ENCODE measurements around the gene MCRS1. TPM values are rescaled to one million over a fixed set of nuclear protein-coding genes. Genes with fewer than 3 reads are reported as not detected.
"Not testable (repeated sequence)": the region's sequence is repeated elsewhere in the genome, so short reads cannot be mapped to it uniquely, and the experiment has no call there.

MCRS1 gene
- total RNA-seq, 1 experiment from 2014 or later: 88.6 TPM

- no peak for DNase-seq (ENCODE audit: low read depth, low spot score)
- POLR2A ChIA-PET: no interaction called here
- no TSS peak for BruUV-seq (replicated peaks)
- Histone ChIP-seq H3K4me1 (ENCODE audit: control insufficient read depth, insufficient read depth, low read length) (no peaks in the 10 kb centered on the region), H3K9me3 (ENCODE audit: control insufficient read depth, insufficient read depth, low read depth, low read length) (no peaks in the 10 kb centered on the region), H3K27me3 (ENCODE audit: control insufficient read depth, insufficient read depth, low read length) (no peaks in the 10 kb centered on the region), H3K36me3 (ENCODE audit: control insufficient read depth, insufficient read depth, low read length) (no peaks in the 10 kb centered on the region), H3K4me3 (ENCODE audit: low read depth in 2 of 2, low read length in 2 of 2) (no peak overlapping the region), H3K27ac (ENCODE audit: low read length) (no peak overlapping the region)
- TF ChIP-seq REST (IDR thresholded peaks at IDR 0.05; ENCODE audit: insufficient read depth in 1 of 2, low read depth in 2 of 2, low read length in 1 of 2) (no peak), POLR2AphosphoS5 (IDR thresholded peaks at IDR 0.05; ENCODE audit: low read depth, low read length) (no peak), TCF7L2 (IDR thresholded peaks at IDR 0.05; ENCODE audit: low read depth, low read length) (no peak), CTCF (IDR thresholded peaks at IDR 0.05) (no peak), SIN3A (IDR thresholded peaks at IDR 0.05; ENCODE audit: borderline replicate concordance, insufficient read depth, low read depth, low read length) (no peak)
- CTCF ChIA-PET: interaction anchor here (0.7 kb wide), 1 partner anchor 73 kb away, joined by 7 read pairs; no protein-coding TSS in a partner anchor
- intact Hi-C loops (cut with micrococcal nuclease; ENCODE audit: unreplicated experiment): no loop called here
- in situ Hi-C loops (cut with HindIII; ENCODE audit: low pct_unique_long_range_greater_than_20kb, low sequenced_read_pairs): no loop called here
- ATAC-seq: peak; percentile 68
These were observed 41.9 kb upstream of the MCRS1 start for GRCh38 chr12:49609875-49610154.

DNA sequence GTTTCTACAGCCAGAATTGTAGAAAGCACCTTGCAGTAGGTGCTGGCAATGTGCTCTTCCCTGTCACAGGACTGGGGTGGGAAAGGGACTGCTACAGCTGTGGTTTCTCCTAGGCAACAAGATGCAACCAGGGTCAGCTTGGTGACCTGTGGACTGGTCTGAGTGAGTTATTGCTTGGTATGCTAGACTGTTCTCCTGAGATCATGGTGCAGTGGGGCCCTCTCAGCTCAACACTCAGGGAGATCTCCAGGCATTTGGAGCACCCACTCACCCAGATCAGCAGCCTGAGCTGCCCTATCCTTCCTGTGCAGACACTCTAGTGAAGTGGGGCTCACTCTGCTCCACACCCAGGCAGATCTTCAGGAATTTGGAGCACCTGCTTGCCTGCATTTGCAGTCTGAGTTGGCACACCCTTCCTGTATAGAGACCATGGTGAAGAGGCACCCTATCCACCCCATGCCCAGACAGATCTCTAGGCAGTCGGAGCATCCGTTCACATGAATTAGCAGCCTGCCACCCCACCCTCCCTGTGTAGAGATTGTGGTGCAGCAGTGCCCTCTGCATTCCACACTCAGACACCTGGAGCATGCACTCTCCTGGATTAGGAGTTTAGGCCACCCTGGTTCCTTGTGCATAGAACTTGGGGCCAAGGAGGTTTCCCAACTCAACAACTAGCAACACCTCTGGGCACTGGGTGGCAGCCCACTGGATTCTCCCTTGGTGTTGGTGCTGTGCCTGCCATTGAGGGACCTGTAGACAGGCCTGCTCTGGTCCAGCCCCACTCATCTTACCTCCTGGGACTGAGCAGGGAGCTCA, 41.3 kb upstream of the MCRS1 start:
- ATAC-seq: peak; percentile 53
- no peaks in the 10 kb centered on the region for H3K4me1 ChIP-seq (ENCODE audit: control insufficient read depth, insufficient read depth, low read length)
- POLR2A ChIA-PET: interaction anchor here (0.6 kb wide), 1 partner anchor 357 kb away, joined by 6 read pairs; no protein-coding TSS in a partner anchor
- H3K27me3 ChIP-seq (ENCODE audit: control insufficient read depth, insufficient read depth, low read length): no peaks in the 10 kb centered on the region
- no peak overlapping the region for H3K27ac ChIP-seq (ENCODE audit: low read length)
- no TSS peak for BruUV-seq (replicated peaks)
- in situ Hi-C loops (cut with HindIII; ENCODE audit: low pct_unique_long_range_greater_than_20kb, low sequenced_read_pairs): no loop called here
- H3K4me3 ChIP-seq (ENCODE audit: low read depth in 2 of 2, low read length in 2 of 2): no peak overlapping the region
- intact Hi-C loops (cut with micrococcal nuclease; ENCODE audit: unreplicated experiment): no loop called here
- TF ChIP-seq POLR2AphosphoS5 (IDR thresholded peaks at IDR 0.05; ENCODE audit: low read depth, low read length): no peak
- no peaks in the 10 kb centered on the region for H3K36me3 ChIP-seq (ENCODE audit: control insufficient read depth, insufficient read depth, low read length)
- CTCF ChIA-PET: interaction anchor here (0.7 kb wide), 1 partner anchor 74 kb away, joined by 7 read pairs; no protein-coding TSS in a partner anchor
- DNase-seq (ENCODE audit: low read depth, low spot score): no peak
- no peaks in the 10 kb centered on the region for H3K9me3 ChIP-seq (ENCODE audit: control insufficient read depth, insufficient read depth, low read depth, low read length)

DNA sequence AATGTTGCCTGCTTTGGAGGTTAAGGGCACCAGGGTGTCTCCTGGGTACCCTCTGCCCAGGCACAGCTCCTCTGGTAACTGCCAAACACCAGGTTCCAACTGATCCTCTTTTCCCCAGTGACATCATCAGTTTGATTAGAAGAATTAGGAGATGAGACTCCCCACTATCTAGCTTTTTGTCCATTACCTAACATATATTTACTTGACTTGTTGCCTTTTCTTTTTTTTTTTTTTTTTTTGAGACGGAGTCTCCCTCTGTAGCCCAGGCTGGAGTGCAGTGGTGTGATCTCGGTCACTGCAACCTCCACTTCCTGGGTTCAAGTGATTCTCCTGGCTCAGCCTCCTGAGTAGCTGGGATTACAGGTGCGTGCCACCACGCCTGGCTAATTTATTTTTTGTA, 37.6 kb upstream of the MCRS1 start, which contains the start of gene FAM186B:
Gene FAM186B (minus strand): TSS at position 101 of the 400 bp plus-strand sequence. CDS start 162 bp downstream, outside the sequence.
- H3K4me3 ChIP-seq (ENCODE audit: low read depth in 2 of 2, low read length in 2 of 2); H3K27ac ChIP-seq (ENCODE audit: low read length); in situ Hi-C loops (cut with HindIII; ENCODE audit: low pct_unique_long_range_greater_than_20kb, low sequenced_read_pairs); BruUV-seq (replicated peaks); DNase-seq (ENCODE audit: low read depth, low spot score); H3K36me3 ChIP-seq (ENCODE audit: control insufficient read depth, insufficient read depth, low read length); H3K27me3 ChIP-seq (ENCODE audit: control insufficient read depth, insufficient read depth, low read length); intact Hi-C loops (cut with micrococcal nuclease; ENCODE audit: unreplicated experiment); H3K4me1 ChIP-seq (ENCODE audit: control insufficient read depth, insufficient read depth, low read length); H3K9me3 ChIP-seq (ENCODE audit: control insufficient read depth, insufficient read depth, low read depth, low read length); POLR2A ChIA-PET; ATAC-seq: not testable (repeated sequence)
- CTCF ChIA-PET: interaction anchor here (0.6 kb wide), 1 partner anchor 40 kb away, joined by 3 read pairs; no protein-coding TSS in a partner anchor
